HG03432 (cell line): Measurements from ENCODE around the gene RASGRP1.

Source experiments
- ATAC-seq: cut with Tn5 transposase; IDR thresholded peaks from one replicate; pipeline ENCODE4 v1.9.1; 2021; ENCODE audit warnings: mild to moderate bottlenecking, moderate library complexity; ENCODE audit not compliant: unreplicated experiment

The RASGRP1 gene

GRCh38 chr15:38538328-38539007 lies 26.1 kb downstream of the RASGRP1 start:
- no peak for ATAC-seq

GRCh38 chr15:38536201-38536676 lies 28.4 kb downstream of the RASGRP1 start:
- no peak for ATAC-seq

- ATAC-seq = no peak
Measured at GRCh38 chr15:38535491-38536200, 29.0 kb downstream of the RASGRP1 start.

GRCh38 chr15:38534691-38535090 lies 29.9 kb downstream of the RASGRP1 start:
- ATAC-seq = no peak

GRCh38 chr15:38533926-38534325 lies 30.7 kb downstream of the RASGRP1 start:
- no peak for ATAC-seq

- ATAC-seq = no peak
Measured at GRCh38 chr15:38533416-38533915, 31.1 kb downstream of the RASGRP1 start.

- ATAC-seq = no peak
Measured at GRCh38 chr15:38532728-38533127, 31.9 kb downstream of the RASGRP1 start.

GRCh38 chr15:38531509-38531908 lies 33.1 kb downstream of the RASGRP1 start:
- no peak for ATAC-seq

GRCh38 chr15:38530113-38530512 lies 34.5 kb downstream of the RASGRP1 start:
- ATAC-seq = peak; percentile 84

GRCh38 chr15:38528294-38528693 lies 36.3 kb downstream of the RASGRP1 start:
- no peak for ATAC-seq

- no peak for ATAC-seq
Measured at GRCh38 chr15:38526158-38526557, 38.5 kb downstream of the RASGRP1 start.

- no peak for ATAC-seq
Measured at GRCh38 chr15:38525489-38525888, 39.1 kb downstream of the RASGRP1 start.

- no peak for ATAC-seq
Measured at GRCh38 chr15:38524156-38524555, 40.5 kb downstream of the RASGRP1 start.

GRCh38 chr15:38522922-38523321 lies 41.7 kb downstream of the RASGRP1 start:
- no peak for ATAC-seq

GRCh38 chr15:38521316-38521715 lies 43.3 kb downstream of the RASGRP1 start:
- no peak for ATAC-seq

- ATAC-seq = no peak
Measured at GRCh38 chr15:38520035-38520434, 44.6 kb downstream of the RASGRP1 start.

- no peak for ATAC-seq
Measured at GRCh38 chr15:38518084-38518483, 46.5 kb downstream of the RASGRP1 start.

- no peak for ATAC-seq
Measured at GRCh38 chr15:38517312-38517975, 47.2 kb downstream of the RASGRP1 start.

GRCh38 chr15:38516626-38517025 lies 48.0 kb downstream of the RASGRP1 start:
- ATAC-seq = no peak

- ATAC-seq = peak; percentile 92
Measured at GRCh38 chr15:38514601-38515000, 50.0 kb downstream of the RASGRP1 start.

- ATAC-seq = no peak
Measured at GRCh38 chr15:38512901-38513300, 51.7 kb downstream of the RASGRP1 start.

GRCh38 chr15:38509152-38509551 lies 55.5 kb downstream of the RASGRP1 start:
- ATAC-seq = no peak
